ENCODE data around the gene ANKRD53. TPM values are rescaled to one million over a fixed set of nuclear protein-coding genes. Genes with fewer than 3 reads are reported as not detected.

The ANKRD53 gene
- total RNA-seq, 2 experiments from 2014 or later, result 0.21 to 0.38 TPM

DNA sequence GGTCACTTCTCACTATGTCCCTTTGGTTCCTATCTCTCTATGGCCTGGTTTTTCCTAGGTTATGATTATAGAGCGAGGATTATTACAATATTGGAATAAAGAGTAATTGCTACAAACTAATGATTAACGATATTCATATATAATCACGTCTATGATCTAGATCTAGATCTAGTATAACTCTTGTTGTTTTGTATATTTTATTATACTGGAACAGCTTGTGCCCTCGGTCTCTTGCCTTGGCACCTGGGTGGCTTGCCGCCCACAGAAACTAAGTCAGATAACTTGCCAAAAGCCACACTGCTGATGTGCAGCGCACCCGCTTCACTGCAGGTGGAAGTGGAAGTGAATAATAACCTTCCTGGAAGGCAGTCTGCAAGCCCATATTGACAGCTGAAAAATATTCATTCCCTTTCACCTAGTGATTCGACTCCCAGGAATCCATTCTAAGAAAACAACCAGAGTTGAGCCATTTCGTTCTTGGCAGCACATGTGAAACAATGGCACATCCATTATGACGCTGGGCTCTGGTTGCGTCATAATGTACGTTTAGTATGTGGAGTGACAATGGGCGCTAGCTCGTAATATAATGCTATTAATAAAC, 725 bp upstream of the ANKRD53 start:
- Mint-ChIP-seq H3K27ac (peak overlapping the region; percentile 83), H3K4me1 (peaks cover 12% of the 10 kb centered on the region), H3K4me3 (peak overlapping the region; percentile 79), H3K36me3 (no peaks in the 10 kb centered on the region), H3K9me3 (no peaks in the 10 kb centered on the region), H3K27me3 (peaks cover 3% of the 10 kb centered on the region)
- peak; percentile 39 for DNase-seq

- Mint-ChIP-seq H3K4me3 (no peak overlapping the region), H3K27me3 (peaks cover 3% of the 10 kb centered on the region), H3K9me3 (no peaks in the 10 kb centered on the region)
Measured at GRCh38 chr2:70979180-70979488, 704 bp downstream of the ANKRD53 start.

DNA sequence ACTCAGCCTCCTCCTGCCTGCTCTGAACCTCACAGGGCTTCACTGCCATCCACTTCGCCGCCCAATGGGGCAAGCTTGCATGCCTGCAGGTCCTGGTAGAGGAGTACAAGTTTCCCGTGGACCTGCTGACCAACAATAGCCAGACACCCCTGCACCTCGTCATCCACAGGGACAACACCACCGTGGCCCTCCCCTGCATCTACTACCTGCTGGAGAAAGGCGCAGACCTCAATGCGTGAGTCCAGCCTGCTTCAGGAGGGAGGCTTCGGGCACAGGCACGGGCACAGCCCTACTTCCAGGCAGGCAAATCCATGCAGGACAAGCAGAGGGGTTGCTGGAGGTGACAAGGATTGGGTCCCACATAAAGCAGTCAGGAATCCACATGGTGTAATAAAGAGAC, 1.2 kb downstream of the ANKRD53 start:
- Mint-ChIP-seq H3K36me3 (no peaks in the 10 kb centered on the region), H3K4me3 (no peak overlapping the region), H3K9me3 (no peaks in the 10 kb centered on the region), H3K27ac (no peak overlapping the region), H3K4me1 (peaks cover 17% of the 10 kb centered on the region), H3K27me3 (peaks cover 3% of the 10 kb centered on the region)
- DNase-seq, result no peak

More at GRCh38 chr2:70979180-70979488, 704 bp downstream of the ANKRD53 start:
- no peak overlapping the region for H3K27ac Mint-ChIP-seq
- no peak for DNase-seq
- no peaks in the 10 kb centered on the region for H3K36me3 Mint-ChIP-seq
- peaks cover 12% of the 10 kb centered on the region for H3K4me1 Mint-ChIP-seq

DNA sequence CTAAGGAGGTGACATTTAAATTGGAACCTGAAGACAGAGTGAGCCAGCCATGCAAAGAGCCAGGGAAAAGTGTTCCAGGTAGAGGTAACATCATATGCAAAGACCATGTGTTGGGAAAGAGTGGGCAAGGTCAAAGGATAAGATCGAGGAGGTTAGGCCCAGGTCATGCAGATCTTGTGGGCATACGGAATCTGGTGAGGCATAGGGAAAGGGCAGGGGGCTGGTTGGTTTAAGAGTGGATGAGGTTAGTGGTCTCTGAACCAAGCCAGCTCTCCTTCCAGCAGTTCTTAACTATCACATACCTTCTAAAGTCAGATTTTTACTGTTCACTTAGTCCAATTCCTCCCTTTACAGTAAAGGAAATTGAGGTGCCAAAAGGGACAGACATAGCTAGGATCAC, 3.0 kb downstream of the ANKRD53 start:
- no peak for DNase-seq
- peaks cover 13% of the 10 kb centered on the region for H3K36me3 Mint-ChIP-seq
- H3K9me3 Mint-ChIP-seq, result no peaks in the 10 kb centered on the region
- peaks cover 26% of the 10 kb centered on the region for H3K4me1 Mint-ChIP-seq
- H3K27ac Mint-ChIP-seq, result no peak overlapping the region
- no peak overlapping the region for H3K4me3 Mint-ChIP-seq
- no peaks in the 10 kb centered on the region for H3K27me3 Mint-ChIP-seq

DNA sequence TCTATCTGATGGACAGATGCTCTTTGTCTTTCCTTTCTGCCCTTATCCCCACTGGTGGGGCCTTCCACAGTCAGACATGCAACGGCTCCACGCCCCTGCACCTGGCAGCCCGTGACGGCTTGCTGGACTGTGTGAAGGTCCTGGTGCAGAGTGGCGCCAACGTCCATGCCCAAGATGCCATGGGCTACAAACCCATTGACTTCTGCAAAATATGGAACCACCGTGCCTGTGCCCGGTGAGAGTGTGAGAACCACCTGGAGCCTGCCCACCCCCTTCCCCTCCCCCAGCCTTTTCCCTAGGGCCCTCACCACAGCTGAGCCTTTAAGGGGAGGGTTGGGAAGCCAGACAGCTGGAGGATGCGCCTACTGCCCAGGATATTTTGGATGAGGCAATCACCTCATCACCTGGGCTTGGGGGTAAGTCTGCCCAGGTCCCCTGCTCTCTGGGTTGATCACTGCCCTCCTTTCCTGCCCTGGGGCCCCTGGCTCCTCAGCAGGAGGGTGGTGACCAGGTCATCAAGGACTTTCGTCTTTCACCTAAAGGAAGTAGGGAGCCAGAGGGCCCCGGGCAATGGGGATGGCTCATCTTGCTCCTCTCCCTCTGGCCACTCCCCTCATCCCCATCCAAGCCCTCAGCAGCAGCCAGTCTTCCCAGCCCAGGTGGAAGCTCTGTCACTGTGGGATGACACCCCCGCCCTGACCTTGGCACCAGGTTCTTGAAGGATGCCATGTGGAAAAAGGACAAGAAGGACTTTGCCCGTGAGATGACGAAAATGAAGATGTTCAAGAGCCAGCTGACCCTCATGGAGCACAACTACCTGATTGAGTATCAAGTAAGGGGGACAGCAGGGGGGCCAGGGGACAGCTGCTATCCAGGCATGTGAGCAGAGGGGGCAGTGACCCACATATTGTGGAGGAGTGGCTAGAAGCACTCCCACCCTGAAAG, 3.7 kb downstream of the ANKRD53 start:
- Mint-ChIP-seq H3K36me3 (peaks cover 14% of the 10 kb centered on the region), H3K9me3 (no peaks in the 10 kb centered on the region), H3K4me1 (peaks cover 23% of the 10 kb centered on the region), H3K27me3 (no peaks in the 10 kb centered on the region), H3K4me3 (no peak overlapping the region), H3K27ac (no peak overlapping the region)
- no peak for DNase-seq

- H3K27me3 Mint-ChIP-seq, result no peaks in the 10 kb centered on the region
- H3K4me3 Mint-ChIP-seq, result no peak overlapping the region
- peaks cover 15% of the 10 kb centered on the region for H3K36me3 Mint-ChIP-seq
- H3K27ac Mint-ChIP-seq, result no peak overlapping the region
- peaks cover 16% of the 10 kb centered on the region for H3K4me1 Mint-ChIP-seq
- no peaks in the 10 kb centered on the region for H3K9me3 Mint-ChIP-seq
- no peak for DNase-seq
Measured at GRCh38 chr2:70982971-70983370, 4.5 kb downstream of the ANKRD53 start.

DNA sequence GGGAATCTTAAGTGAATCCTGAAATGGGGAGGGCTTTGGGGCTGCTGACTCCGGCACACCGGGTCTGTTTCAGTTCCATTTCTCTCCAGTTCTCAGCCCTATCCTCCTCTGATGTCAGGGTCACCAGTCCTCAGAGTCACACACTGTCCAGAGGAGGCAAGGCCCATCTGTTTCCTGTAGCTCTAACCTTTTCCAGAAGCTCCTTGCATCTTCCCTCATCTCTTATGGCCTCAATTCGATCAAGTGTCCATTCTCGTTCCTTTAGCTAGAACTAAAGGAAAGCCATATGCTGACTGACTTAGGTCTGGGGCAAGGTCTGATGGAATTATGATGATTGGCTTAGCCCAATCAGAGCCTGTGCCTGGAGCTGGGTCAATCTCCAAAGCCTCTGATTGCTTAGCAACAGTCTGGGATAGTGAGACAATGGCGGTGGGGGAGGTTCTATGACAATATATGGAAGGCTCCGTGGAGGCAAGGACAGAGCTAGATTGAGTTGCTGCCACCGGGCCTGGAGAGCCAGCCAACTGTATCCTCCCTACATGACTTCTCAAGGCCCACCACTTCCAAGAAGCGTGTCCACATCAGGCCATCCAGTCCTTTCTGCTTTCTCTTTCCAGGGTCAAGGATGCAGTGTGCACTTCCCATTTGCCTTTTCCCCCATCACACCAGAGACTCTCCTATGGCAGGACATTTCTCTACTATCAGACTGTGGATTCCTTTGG, 5.2 kb downstream of the ANKRD53 start:
- DNase-seq, result no peak
- H3K27me3 Mint-ChIP-seq, result no peaks in the 10 kb centered on the region
- no peaks in the 10 kb centered on the region for H3K9me3 Mint-ChIP-seq
- no peak overlapping the region for H3K27ac Mint-ChIP-seq
- peaks cover 13% of the 10 kb centered on the region for H3K4me1 Mint-ChIP-seq
- H3K4me3 Mint-ChIP-seq, result no peak overlapping the region
- H3K36me3 Mint-ChIP-seq, result peaks cover 20% of the 10 kb centered on the region

DNA sequence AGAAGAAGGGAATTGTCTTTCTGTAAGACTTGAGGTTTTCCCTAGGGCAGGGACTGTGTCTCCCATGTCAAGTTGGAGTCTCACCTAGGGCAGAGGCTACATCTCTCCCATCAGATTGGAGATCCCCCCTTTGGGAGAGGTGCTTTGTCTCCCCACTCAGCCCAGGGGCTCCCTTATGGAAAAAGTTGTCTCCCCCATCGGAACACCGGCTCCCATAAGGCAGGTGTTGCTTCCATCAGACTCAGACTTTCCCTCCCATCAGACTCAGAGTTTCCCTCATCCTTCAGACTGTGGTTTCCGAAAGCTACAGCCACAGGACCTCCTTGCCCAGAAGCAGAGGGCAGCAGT, 5.8 kb downstream of the ANKRD53 start:
- Mint-ChIP-seq H3K9me3 (no peaks in the 10 kb centered on the region), H3K4me3 (no peak overlapping the region), H3K27ac (no peak overlapping the region), H3K4me1 (peaks cover 13% of the 10 kb centered on the region), H3K36me3 (peaks cover 20% of the 10 kb centered on the region), H3K27me3 (no peaks in the 10 kb centered on the region)
- no peak for DNase-seq

DNA sequence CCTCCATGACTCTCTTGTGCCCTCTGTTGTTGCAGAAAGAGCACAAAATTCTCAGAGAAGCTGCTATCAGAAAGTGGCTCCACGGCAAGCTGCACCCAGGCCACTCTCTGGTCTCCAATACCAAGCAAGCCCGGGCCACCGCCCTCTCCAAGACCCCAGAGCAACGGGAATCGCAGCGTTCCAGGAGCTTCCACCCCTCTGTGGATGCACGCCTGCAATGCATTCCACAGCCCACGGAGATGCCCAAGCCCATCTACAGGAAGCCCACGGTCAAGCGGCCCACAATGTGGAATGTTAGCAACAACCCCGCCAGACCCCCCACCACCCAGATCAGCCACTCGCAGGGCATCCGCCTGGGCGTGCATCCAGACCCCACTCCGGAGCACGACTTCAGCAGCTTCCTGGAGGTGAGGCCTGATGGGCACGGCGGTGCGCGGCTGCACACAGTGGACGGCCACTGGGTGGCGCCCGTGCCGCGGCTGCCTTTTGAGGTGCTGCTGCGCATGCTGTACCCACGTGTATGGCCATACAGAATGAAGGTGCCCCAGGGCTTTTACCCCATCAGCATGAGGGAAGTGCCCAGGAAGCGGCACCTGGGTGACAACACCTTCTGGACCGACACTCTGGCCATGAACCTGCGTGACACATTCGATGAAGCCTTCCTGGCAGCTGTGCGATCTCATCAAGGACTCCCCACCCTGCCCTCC, 6.3 kb downstream of the ANKRD53 start:
- Mint-ChIP-seq H3K27me3 (no peaks in the 10 kb centered on the region), H3K4me1 (peaks cover 13% of the 10 kb centered on the region), H3K36me3 (peaks cover 20% of the 10 kb centered on the region), H3K9me3 (no peaks in the 10 kb centered on the region), H3K27ac (peak overlapping the region; percentile 32), H3K4me3 (peak overlapping the region; percentile 23)
- peak; percentile 87 for DNase-seq

- Mint-ChIP-seq H3K36me3 (peaks cover 20% of the 10 kb centered on the region), H3K27ac (peak overlapping the region; percentile 34), H3K4me1 (peaks cover 13% of the 10 kb centered on the region), H3K27me3 (no peaks in the 10 kb centered on the region), H3K9me3 (no peaks in the 10 kb centered on the region), H3K4me3 (no peak overlapping the region)
- DNase-seq, result no peak
Measured at GRCh38 chr2:70985283-70985688, 6.9 kb downstream of the ANKRD53 start.

GRCh38 chr2:70985956-70986355, 7.5 kb downstream of the ANKRD53 start:
- no peak overlapping the region for H3K4me3 Mint-ChIP-seq

GRCh38 chr2:70986499-70987189, 8.2 kb downstream of the ANKRD53 start:
- H3K27ac Mint-ChIP-seq, result peak overlapping the region; percentile 30
- DNase-seq, result no peak
- no peaks in the 10 kb centered on the region for H3K9me3 Mint-ChIP-seq
- peaks cover 22% of the 10 kb centered on the region for H3K36me3 Mint-ChIP-seq
- H3K4me3 Mint-ChIP-seq, result no peak overlapping the region
- peaks cover 16% of the 10 kb centered on the region for H3K4me1 Mint-ChIP-seq
- no peaks in the 10 kb centered on the region for H3K27me3 Mint-ChIP-seq

More at GRCh38 chr2:70985956-70986355, 7.5 kb downstream of the ANKRD53 start:
- Mint-ChIP-seq H3K27ac (peak overlapping the region; percentile 30), H3K4me1 (peaks cover 13% of the 10 kb centered on the region), H3K9me3 (no peaks in the 10 kb centered on the region), H3K27me3 (no peaks in the 10 kb centered on the region), H3K36me3 (peaks cover 20% of the 10 kb centered on the region)
- no peak for DNase-seq

DNA sequence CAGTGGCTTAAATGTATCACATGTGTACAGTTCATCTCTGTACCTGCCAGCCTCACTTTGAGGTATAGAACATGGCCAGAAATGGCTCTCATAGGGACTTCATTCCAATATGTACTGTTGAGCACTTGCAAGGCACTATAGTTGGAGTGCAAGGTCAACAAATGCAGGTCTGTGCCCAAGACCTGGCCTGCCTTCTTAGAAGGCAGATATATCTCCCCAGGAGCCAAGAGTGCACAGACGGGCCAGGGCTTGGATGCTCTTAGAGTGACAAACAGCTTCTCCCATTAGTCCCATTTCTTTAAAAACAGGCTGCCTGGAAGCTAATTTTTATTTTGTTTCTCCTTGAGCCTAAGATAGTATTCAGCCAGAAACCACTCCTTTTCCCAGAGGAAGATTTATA, 9.0 kb downstream of the ANKRD53 start:
- H3K4me3 Mint-ChIP-seq, result no peak overlapping the region

DNA sequence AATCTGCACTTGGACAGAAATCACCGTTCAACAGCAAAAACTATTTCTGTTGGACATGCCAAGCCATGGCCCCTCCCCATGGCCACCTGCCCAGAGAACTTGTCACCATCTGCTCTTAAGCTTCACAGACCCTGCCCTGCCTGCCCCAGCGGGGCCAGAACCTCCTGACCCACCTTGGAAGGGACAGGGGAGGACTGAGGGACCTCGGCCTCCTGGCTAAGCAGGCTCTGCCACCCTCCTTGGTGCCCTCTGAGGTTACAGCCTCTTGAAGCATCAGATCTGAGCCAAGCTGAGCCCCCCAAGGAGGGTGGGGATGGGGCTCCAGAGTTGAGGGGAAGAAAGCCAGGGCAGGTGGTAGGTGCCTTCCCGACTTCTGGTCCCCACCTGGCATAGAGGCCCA, 9.7 kb downstream of the ANKRD53 start:
- Mint-ChIP-seq H3K27me3 (no peaks in the 10 kb centered on the region), H3K9me3 (no peaks in the 10 kb centered on the region), H3K27ac (no peak overlapping the region), H3K4me3 (no peak overlapping the region), H3K36me3 (peaks cover 26% of the 10 kb centered on the region), H3K4me1 (peaks cover 21% of the 10 kb centered on the region)
- no peak for DNase-seq

More for the DNA sequence above, 9.0 kb downstream of the ANKRD53 start:
- no peak for DNase-seq
- Mint-ChIP-seq H3K27me3 (no peaks in the 10 kb centered on the region), H3K9me3 (no peaks in the 10 kb centered on the region), H3K4me1 (peaks cover 16% of the 10 kb centered on the region), H3K36me3 (peaks cover 23% of the 10 kb centered on the region), H3K27ac (no peak overlapping the region)

Measured in activated naive CD8-positive, alpha-beta T cell treated with anti-CD3 and anti-CD28 coated beads for 36 hours (primary cell).